HG02852 (cell line): ENCODE results near the gene AKT2.
"Not testable (repeated sequence)": the region's sequence is repeated elsewhere in the genome, so short reads cannot be mapped to it uniquely, and the experiment has no call there.

Experiments used
- ATAC-seq: cut with Tn5 transposase; IDR thresholded peaks from one replicate; pipeline ENCODE4 v1.9.1; 2021; ENCODE audit warnings: mild to moderate bottlenecking, moderate library complexity; ENCODE audit not compliant: unreplicated experiment

Gene AKT2

GRCh38 chr19:40221858-40222619 is 63.1 kb downstream of the AKT2 start:
- no peak for ATAC-seq

GRCh38 chr19:40220674-40221073 is 64.5 kb downstream of the AKT2 start:
- no peak for ATAC-seq

GRCh38 chr19:40219721-40220276 is 65.3 kb downstream of the AKT2 start:
- ATAC-seq: no peak

- not testable (repeated sequence) for ATAC-seq
Measured at GRCh38 chr19:40219029-40219428, 66.1 kb downstream of the AKT2 start.

- no peak for ATAC-seq
Measured at GRCh38 chr19:40217934-40218890, 66.9 kb downstream of the AKT2 start, which contains the start of gene TTC9B. TSS of gene TTC9B (minus strand) at chr19:40218384. CDS start at chr19:40218381, 3 bp downstream.

GRCh38 chr19:40217027-40217810 is 67.9 kb downstream of the AKT2 start:
- no peak for ATAC-seq

- no peak for ATAC-seq
Measured at GRCh38 chr19:40216777-40217026, 68.4 kb downstream of the AKT2 start.

- ATAC-seq: no peak
Measured at GRCh38 chr19:40216013-40216776, 69.0 kb downstream of the AKT2 start.

GRCh38 chr19:40214936-40215335 is 70.2 kb downstream of the AKT2 start:
- ATAC-seq: no peak

- no peak for ATAC-seq
Measured at GRCh38 chr19:40213882-40214570, 71.1 kb downstream of the AKT2 start.

- no peak for ATAC-seq
Measured at GRCh38 chr19:40213251-40213829, 71.8 kb downstream of the AKT2 start.

- no peak for ATAC-seq
Measured at GRCh38 chr19:40210889-40211288, 74.3 kb downstream of the AKT2 start.

- ATAC-seq: no peak
Measured at GRCh38 chr19:40208602-40209001, 76.5 kb downstream of the AKT2 start.

- ATAC-seq: no peak
Measured at GRCh38 chr19:40205760-40206159, 79.4 kb downstream of the AKT2 start.

- ATAC-seq: no peak
Measured at GRCh38 chr19:40204381-40204780, 80.8 kb downstream of the AKT2 start.

GRCh38 chr19:40200341-40201099 is 84.6 kb downstream of the AKT2 start:
- ATAC-seq: no peak

GRCh38 chr19:40198272-40198990 is 86.7 kb downstream of the AKT2 start:
- ATAC-seq: no peak

GRCh38 chr19:40193587-40193849 is 91.6 kb downstream of the AKT2 start:
- no peak for ATAC-seq
